CD4-positive, alpha-beta T cell treated with Interleukin-17A for 4 hours (primary cell): Measurements from ENCODE around the gene R3HDM2.

Source experiments
- DNase-seq: peaks from one replicate; pipeline ENCODE4 v3.0.0-alpha.2; 2020; ENCODE audit warnings: mixed read lengths

The R3HDM2 gene

GRCh38 chr12:57224973-57225679 is 205.7 kb downstream of the R3HDM2 start:
- peak; percentile 80 for DNase-seq

GRCh38 chr12:57224278-57224972 is 206.4 kb downstream of the R3HDM2 start:
- DNase-seq: no peak

GRCh38 chr12:57223191-57224165 is 207.4 kb downstream of the R3HDM2 start:
- DNase-seq: no peak

DNA sequence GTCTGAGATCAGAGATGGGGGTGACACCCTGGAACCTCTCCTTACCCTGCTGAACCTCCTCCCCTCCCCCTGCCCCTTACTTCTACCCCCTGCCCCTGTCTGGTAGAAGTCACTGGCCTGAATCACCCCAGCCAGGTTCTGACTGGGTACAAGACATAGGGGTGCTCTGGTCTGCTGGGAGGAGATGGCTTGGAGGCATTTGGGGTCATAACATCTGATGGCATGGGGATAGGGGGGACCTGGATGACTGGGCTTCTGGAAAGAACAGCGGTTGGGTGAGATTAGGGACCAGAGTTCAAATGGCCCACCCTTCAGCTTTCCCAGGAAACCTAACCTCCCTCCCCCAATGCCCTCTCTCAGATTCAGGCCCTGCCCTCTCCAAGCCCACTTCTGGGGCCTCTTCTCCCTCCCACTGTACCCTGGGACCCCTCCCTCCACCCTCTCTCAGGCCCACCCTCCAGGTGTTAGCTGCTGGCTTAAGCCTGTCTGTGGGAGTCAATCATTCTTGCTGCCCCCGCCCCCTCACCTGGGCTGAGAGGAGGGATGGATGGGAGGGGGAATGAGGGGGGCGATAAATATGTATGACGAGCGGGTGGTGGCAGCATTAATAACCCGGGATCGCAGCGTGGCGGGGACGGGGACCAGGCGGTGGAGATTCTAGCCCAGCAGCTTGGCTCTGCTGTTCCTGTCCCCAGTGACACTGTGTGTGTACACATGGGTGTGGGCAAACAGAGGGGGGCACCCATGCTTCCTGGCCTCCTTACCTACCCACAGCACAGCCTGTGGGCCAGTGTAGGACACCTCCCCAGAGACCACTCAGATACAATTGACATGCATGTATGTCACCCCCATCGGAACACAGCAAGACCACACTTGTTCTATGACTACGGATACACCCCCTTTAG is 208.3 kb downstream of the R3HDM2 start:
- no peak for DNase-seq

DNA sequence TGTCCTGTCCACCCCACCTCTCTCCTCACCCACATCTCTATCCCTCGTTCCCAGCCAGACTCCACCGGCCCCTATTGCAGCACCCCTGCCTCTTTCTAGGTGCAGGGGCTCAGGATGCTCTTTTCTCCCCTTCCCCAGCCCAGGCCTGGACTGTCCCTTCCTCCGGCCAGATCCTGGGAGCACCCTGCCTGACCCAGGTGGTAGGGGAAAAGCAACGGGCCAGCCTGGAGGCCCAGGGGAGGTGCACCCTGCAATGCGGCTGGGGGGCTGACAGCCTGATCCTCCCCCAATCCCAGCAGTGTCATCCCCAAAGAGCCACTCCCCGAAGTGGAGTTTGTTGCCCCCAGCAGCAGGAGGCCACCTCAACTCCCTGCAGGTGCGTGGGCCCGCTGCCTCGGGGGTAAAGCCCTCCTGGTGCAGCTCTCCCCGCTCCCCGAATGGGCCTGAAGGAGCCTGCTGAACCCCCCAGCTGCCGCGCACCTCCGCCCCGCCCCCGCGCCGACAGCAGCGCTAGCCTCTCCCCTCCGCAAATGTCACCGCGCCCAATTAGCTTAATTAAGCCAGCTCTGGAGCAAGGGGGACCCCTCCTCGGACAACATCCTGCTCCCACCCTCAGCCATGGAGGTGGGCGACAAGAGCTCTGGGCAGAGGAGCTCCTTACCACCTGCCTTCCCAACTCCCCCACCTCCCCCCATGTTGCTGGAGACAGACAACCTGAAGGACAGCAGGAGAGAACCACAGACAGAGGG is 209.5 kb downstream of the R3HDM2 start:
- DNase-seq: no peak

- DNase-seq: no peak
Observed at GRCh38 chr12:57220770-57221168, 210.1 kb downstream of the R3HDM2 start.

DNA sequence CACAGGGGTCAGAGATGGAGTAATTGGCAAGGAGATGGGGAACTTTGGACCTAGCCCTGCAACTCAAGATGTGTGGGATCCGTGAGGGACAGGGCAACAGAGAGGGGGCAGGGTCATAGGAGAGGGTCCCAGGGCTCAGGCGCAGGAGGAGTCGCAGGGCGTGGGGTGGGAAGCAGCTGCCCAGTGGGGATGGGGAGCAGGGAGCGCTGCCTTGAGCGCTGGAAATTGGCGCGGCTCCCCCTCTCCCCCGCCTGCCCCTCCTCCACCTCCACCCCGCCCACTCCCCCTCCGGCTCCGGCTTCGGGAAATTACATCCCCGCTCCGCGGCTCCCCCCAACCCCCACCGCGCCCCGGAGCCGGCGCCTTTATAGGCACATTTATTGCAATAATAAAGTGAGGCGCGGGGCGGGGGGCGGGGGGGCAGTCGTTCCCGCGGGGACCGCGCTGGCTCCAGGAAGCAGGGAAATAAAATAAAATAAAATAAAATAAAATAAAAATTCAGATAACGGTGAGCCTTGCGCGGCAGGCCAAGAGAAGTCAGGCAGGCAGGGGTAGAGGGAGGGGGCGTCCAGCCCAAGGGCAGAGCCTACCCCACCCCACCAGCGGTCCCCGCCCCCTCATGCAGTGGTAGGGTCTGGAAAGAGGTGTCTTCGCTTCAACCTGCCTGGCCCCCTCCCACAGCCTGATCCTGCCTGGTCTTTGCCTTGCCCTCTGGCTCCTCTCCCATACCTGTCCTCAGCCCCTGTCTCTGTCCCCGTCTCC is 210.7 kb downstream of the R3HDM2 start:
- DNase-seq: no peak

DNA sequence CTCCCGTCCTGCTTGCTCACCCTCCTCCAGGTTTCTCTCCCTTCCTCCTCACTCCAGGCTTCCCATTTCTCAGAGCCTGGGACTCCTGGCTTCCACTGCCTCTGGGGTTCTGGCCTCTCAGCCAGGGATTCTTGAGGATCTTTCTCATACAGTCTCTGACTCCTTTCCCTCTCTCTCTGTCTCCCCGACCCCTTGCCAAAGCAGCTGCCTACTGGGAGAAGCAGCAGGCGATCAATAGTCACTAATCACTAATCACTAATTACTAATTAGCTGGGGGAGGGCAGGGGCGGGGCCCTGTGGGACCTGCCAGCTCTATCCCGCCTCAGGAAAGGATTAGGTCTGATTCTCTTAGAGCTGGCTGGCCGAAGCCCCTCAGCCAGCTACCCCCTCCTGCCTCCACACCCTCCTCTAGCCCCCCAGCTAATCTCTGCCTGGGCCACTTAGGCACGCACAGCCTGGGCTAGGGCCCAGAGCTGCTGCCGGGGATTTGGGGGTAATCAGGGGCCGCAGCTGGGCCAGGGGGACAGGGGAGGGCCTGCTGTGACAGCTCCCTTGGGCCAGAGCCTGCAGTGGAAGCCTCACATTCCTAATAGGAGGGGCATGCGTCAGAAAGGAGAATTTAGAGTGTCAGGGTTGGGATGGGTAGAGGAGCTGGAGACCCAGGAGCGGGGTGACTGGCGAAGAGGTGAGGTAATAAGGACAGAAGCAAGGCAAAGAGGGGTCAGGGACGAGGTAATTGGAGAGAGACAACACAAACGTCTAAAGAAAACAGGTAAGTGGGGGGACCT is 211.4 kb downstream of the R3HDM2 start:
- no peak for DNase-seq

GRCh38 chr12:57218030-57218853 is 212.6 kb downstream of the R3HDM2 start:
- no peak for DNase-seq

DNA sequence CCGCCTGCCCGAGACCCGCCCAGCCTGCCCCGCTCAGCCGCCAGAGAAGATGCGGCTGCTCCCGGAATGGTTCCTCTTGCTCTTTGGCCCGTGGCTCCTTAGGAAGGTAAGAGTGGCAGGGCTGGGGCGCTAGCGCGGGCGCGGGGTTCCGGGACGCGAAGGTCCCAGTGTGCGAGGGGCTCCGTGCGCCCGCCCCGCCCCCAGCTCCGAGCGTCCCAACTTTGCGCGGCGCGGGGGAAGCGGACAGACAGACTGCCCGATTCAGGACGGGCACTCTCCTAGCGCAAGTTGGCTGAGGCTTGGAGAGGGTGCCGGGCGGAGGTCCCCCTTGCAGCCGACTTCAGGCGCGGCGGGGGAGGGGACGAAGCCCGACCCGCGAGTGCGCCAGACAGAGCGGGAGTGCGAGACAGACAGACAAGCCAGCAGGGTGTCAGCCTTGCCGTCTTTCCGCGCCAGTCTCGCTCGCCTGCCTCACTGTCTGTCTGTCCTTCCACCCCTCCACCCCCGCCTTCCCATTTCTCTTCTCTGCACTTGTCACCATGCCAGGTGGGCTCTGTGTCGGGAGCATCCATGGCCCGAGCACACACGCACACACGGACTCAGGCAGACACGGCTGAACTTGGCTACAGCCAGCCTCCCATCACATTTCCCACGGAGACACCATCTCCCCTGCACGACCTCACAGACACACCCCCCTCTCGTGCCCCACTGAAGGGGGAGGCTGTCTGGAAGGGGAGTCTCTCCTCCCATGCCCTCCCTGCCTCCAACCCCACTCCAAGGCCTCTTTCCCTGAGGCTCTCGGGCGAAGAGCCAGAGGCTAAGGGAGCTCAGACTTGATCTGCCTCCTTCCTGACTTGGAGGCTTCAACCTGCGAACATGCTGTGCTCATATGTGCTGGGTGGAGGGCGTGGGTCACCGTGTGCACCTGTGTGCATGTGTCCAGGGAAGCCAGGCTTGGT is 213.6 kb downstream of the R3HDM2 start:
- no peak for DNase-seq

GRCh38 chr12:57216014-57216911 is 214.6 kb downstream of the R3HDM2 start, which contains the start of gene NXPH4:
TSS of gene NXPH4 (plus strand) at chr12:57216794. CDS start at chr12:57216970, 176 bp downstream.
- DNase-seq: peak; percentile 84

GRCh38 chr12:57215668-57216013 is 215.2 kb downstream of the R3HDM2 start:
- no peak for DNase-seq

DNA sequence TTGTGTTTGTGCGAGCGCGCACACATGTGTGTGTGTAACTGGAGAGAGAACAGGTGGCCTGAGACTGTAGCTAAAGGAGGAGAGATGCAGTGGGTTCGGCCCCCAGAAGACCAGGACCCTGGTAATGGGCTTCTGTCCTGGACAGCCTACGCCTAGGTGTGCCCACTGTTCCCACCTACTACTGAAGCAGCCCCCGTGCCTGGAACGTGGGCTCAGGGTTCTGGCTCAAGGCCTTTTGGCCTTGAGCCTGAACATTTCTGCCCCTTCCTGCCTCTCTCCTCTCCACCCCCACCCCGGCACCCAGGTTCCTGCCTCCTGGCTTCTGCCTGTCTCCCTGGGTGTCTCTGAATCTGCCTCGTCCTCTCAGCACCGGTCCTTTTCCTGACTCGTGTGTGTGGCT is 215.8 kb downstream of the R3HDM2 start:
- DNase-seq: no peak

DNA sequence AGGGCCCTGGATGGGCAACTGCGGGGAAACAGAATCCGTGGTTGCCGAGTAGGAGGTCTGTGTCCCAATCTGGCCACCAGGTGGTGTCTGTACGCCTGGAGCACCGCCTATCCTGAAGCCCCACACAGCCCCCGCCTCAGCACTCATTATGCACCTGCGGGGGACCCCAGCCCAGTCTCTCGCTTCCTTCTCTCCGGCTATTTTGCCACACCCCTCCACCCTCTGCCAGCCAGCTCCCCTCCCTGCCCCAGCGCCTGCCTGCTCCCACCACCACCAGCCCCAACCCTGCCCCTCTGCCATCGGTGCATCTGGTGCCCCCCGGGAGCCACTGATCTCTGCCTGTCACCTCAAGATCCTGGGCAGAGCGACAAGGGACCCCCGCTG is 216.5 kb downstream of the R3HDM2 start:
- peak; percentile 81 for DNase-seq

GRCh38 chr12:57213763-57214397 is 217.0 kb downstream of the R3HDM2 start:
- no peak for DNase-seq
